Measurements from ENCODE around the gene CR1L. TPM values are rescaled to one million over a fixed set of nuclear protein-coding genes. Genes with fewer than 3 reads are reported as not detected.
"Not testable (repeated sequence)": the region's sequence is repeated elsewhere in the genome, so short reads cannot be mapped to it uniquely, and the experiment has no call there.

The CR1L gene
- 3.6 TPM for polyA plus RNA-seq (2013, experiment 1 of 2)
- polyA plus RNA-seq (2013, experiment 2 of 2), result 1.6 TPM

- no peaks in the 10 kb centered on the region for H3K36me3 ChIP-seq (ENCODE audit: control insufficient read depth, insufficient read depth, low read length)
- no peaks in the 10 kb centered on the region for H3K9me3 ChIP-seq (ENCODE audit: control insufficient read depth, low read length)
- no peak within 1 kb of the TSS for H3K4me3 ChIP-seq (ENCODE audit: extremely low read depth, insufficient read depth, low read length, poor library complexity, severe bottlenecking)
- 88 to 95% methylated on average over 59 to 60 of the region's 65 CpGs for WGBS, 2 experiments (ENCODE audit: insufficient coverage in 2 of 2)
- no peak within 1 kb of the TSS for H3K27ac ChIP-seq (ENCODE audit: low read depth, low read length, severe bottlenecking)
- no peaks in the 10 kb centered on the region for H3K4me1 ChIP-seq (ENCODE audit: control insufficient read depth, insufficient read depth, low read length, poor library complexity, severe bottlenecking)
These were observed at the start of gene CR1L for GRCh38 chr1:207644852-207645634. Gene CR1L (plus strand): TSS chr1:207645133. CDS start chr1:207645234, 101 bp downstream.

GRCh38 chr1:207603777-207604176 lies 41.2 kb upstream of the CR1L start:
- 80 to 92% methylated on average over 1 to 4 of the region's 6 CpGs for WGBS, 2 experiments (ENCODE audit: insufficient coverage in 2 of 2)
- H3K4me1 ChIP-seq (ENCODE audit: control insufficient read depth, insufficient read depth, low read length, poor library complexity, severe bottlenecking), result no peaks in the 10 kb centered on the region
- H3K27ac ChIP-seq (ENCODE audit: low read depth, low read length, severe bottlenecking), result no peak overlapping the region
- no peaks in the 10 kb centered on the region for H3K36me3 ChIP-seq (ENCODE audit: control insufficient read depth, insufficient read depth, low read length)
- no peak overlapping the region for H3K4me3 ChIP-seq (ENCODE audit: extremely low read depth, insufficient read depth, low read length, poor library complexity, severe bottlenecking)
- H3K9me3 ChIP-seq (ENCODE audit: control insufficient read depth, low read length), result no peaks in the 10 kb centered on the region

- WGBS, 2 experiments (ENCODE audit: insufficient coverage in 2 of 2), result 100% methylated on average over 2 to 5 of the region's 7 CpGs
- Histone ChIP-seq H3K36me3 (ENCODE audit: control insufficient read depth, insufficient read depth, low read length) (no peaks in the 10 kb centered on the region), H3K9me3 (ENCODE audit: control insufficient read depth, low read length) (no peaks in the 10 kb centered on the region), H3K4me1 (ENCODE audit: control insufficient read depth, insufficient read depth, low read length, poor library complexity, severe bottlenecking) (no peaks in the 10 kb centered on the region), H3K27ac (ENCODE audit: low read depth, low read length, severe bottlenecking) (no peak overlapping the region), H3K4me3 (ENCODE audit: extremely low read depth, insufficient read depth, low read length, poor library complexity, severe bottlenecking) (no peak overlapping the region)
These were observed 39.2 kb upstream of the CR1L start for GRCh38 chr1:207605444-207606361.

- Histone ChIP-seq H3K4me3 (ENCODE audit: extremely low read depth, insufficient read depth, low read length, poor library complexity, severe bottlenecking) (no peak overlapping the region), H3K9me3 (ENCODE audit: control insufficient read depth, low read length) (no peaks in the 10 kb centered on the region), H3K36me3 (ENCODE audit: control insufficient read depth, insufficient read depth, low read length) (no peaks in the 10 kb centered on the region), H3K27ac (ENCODE audit: low read depth, low read length, severe bottlenecking) (no peak overlapping the region), H3K4me1 (ENCODE audit: control insufficient read depth, insufficient read depth, low read length, poor library complexity, severe bottlenecking) (no peaks in the 10 kb centered on the region)
- no CpG with 5 or more reads among the region's 2 CpGs for WGBS, 2 experiments (ENCODE audit: insufficient coverage in 2 of 2)
These were observed 38.6 kb upstream of the CR1L start for GRCh38 chr1:207606362-207606755.

- Histone ChIP-seq H3K4me3 (ENCODE audit: extremely low read depth, insufficient read depth, low read length, poor library complexity, severe bottlenecking) (no peak overlapping the region), H3K9me3 (ENCODE audit: control insufficient read depth, low read length) (no peaks in the 10 kb centered on the region), H3K27ac (ENCODE audit: low read depth, low read length, severe bottlenecking) (no peak overlapping the region), H3K36me3 (ENCODE audit: control insufficient read depth, insufficient read depth, low read length) (no peaks in the 10 kb centered on the region), H3K4me1 (ENCODE audit: control insufficient read depth, insufficient read depth, low read length, poor library complexity, severe bottlenecking) (no peaks in the 10 kb centered on the region)
- 83 to 85% methylated on average over 11 of the region's 11 CpGs for WGBS, 2 experiments (ENCODE audit: insufficient coverage in 2 of 2)
These were observed 32.2 kb upstream of the CR1L start for GRCh38 chr1:207612762-207613161.

- 71 to 88% methylated on average over 1 to 3 of the region's 7 CpGs for WGBS, 2 experiments (ENCODE audit: insufficient coverage in 2 of 2)
These were observed 24.9 kb upstream of the CR1L start for GRCh38 chr1:207619871-207620542.

GRCh38 chr1:207620543-207620893 lies 24.4 kb upstream of the CR1L start:
- H3K27ac ChIP-seq (ENCODE audit: low read depth, low read length, severe bottlenecking), result no peak overlapping the region
- 100% methylated on average over 1 of the region's 2 CpGs; no CpG with 5 or more reads in 1 of the 2 experiments for WGBS, 2 experiments (ENCODE audit: insufficient coverage in 2 of 2)
- no peaks in the 10 kb centered on the region for H3K36me3 ChIP-seq (ENCODE audit: control insufficient read depth, insufficient read depth, low read length)
- H3K4me1 ChIP-seq (ENCODE audit: control insufficient read depth, insufficient read depth, low read length, poor library complexity, severe bottlenecking), result no peaks in the 10 kb centered on the region
- no peak overlapping the region for H3K4me3 ChIP-seq (ENCODE audit: extremely low read depth, insufficient read depth, low read length, poor library complexity, severe bottlenecking)
- no peaks in the 10 kb centered on the region for H3K9me3 ChIP-seq (ENCODE audit: control insufficient read depth, low read length)

More at GRCh38 chr1:207619871-207620542, 24.9 kb upstream of the CR1L start:
- Histone ChIP-seq H3K27ac (ENCODE audit: low read depth, low read length, severe bottlenecking) (no peak overlapping the region), H3K4me1 (ENCODE audit: control insufficient read depth, insufficient read depth, low read length, poor library complexity, severe bottlenecking) (no peaks in the 10 kb centered on the region), H3K4me3 (ENCODE audit: extremely low read depth, insufficient read depth, low read length, poor library complexity, severe bottlenecking) (no peak overlapping the region), H3K36me3 (ENCODE audit: control insufficient read depth, insufficient read depth, low read length) (no peaks in the 10 kb centered on the region), H3K9me3 (ENCODE audit: control insufficient read depth, low read length) (no peaks in the 10 kb centered on the region)

- H3K9me3 ChIP-seq (ENCODE audit: control insufficient read depth, low read length); H3K4me1 ChIP-seq (ENCODE audit: control insufficient read depth, insufficient read depth, low read length, poor library complexity, severe bottlenecking); H3K36me3 ChIP-seq (ENCODE audit: control insufficient read depth, insufficient read depth, low read length); H3K27ac ChIP-seq (ENCODE audit: low read depth, low read length, severe bottlenecking); H3K4me3 ChIP-seq (ENCODE audit: extremely low read depth, insufficient read depth, low read length, poor library complexity, severe bottlenecking): not testable (repeated sequence)
- WGBS, 2 experiments (ENCODE audit: insufficient coverage in 2 of 2), result no CpG with 5 or more reads among the region's 1 CpG
These were observed 19.3 kb upstream of the CR1L start for GRCh38 chr1:207625504-207626071.

GRCh38 chr1:207626972-207627337 lies 18.0 kb upstream of the CR1L start:
- 100% methylated on average over 1 of the region's 1 CpG; no CpG with 5 or more reads in 1 of the 2 experiments for WGBS, 2 experiments (ENCODE audit: insufficient coverage in 2 of 2)
- H3K9me3 ChIP-seq (ENCODE audit: control insufficient read depth, low read length), result no peaks in the 10 kb centered on the region

GRCh38 chr1:207627496-207627895 lies 17.4 kb upstream of the CR1L start:
- 100% methylated on average over 1 to 2 of the region's 2 CpGs for WGBS, 2 experiments (ENCODE audit: insufficient coverage in 2 of 2)
- Histone ChIP-seq H3K4me3 (ENCODE audit: extremely low read depth, insufficient read depth, low read length, poor library complexity, severe bottlenecking) (no peak overlapping the region), H3K9me3 (ENCODE audit: control insufficient read depth, low read length) (no peaks in the 10 kb centered on the region)

More at GRCh38 chr1:207626972-207627337, 18.0 kb upstream of the CR1L start:
- Histone ChIP-seq H3K36me3 (ENCODE audit: control insufficient read depth, insufficient read depth, low read length) (no peaks in the 10 kb centered on the region), H3K4me1 (ENCODE audit: control insufficient read depth, insufficient read depth, low read length, poor library complexity, severe bottlenecking) (no peaks in the 10 kb centered on the region), H3K27ac (ENCODE audit: low read depth, low read length, severe bottlenecking) (no peak overlapping the region), H3K4me3 (ENCODE audit: extremely low read depth, insufficient read depth, low read length, poor library complexity, severe bottlenecking) (no peak overlapping the region)

More at GRCh38 chr1:207627496-207627895, 17.4 kb upstream of the CR1L start:
- H3K36me3 ChIP-seq (ENCODE audit: control insufficient read depth, insufficient read depth, low read length), result no peaks in the 10 kb centered on the region
- no peak overlapping the region for H3K27ac ChIP-seq (ENCODE audit: low read depth, low read length, severe bottlenecking)
- H3K4me1 ChIP-seq (ENCODE audit: control insufficient read depth, insufficient read depth, low read length, poor library complexity, severe bottlenecking), result no peaks in the 10 kb centered on the region
